Measurements from ENCODE around the gene LOC128125822.
A peak's percentile ranks its signal among the peaks of the same experiment; 100 is the strongest.

The LOC128125822 gene

DNA sequence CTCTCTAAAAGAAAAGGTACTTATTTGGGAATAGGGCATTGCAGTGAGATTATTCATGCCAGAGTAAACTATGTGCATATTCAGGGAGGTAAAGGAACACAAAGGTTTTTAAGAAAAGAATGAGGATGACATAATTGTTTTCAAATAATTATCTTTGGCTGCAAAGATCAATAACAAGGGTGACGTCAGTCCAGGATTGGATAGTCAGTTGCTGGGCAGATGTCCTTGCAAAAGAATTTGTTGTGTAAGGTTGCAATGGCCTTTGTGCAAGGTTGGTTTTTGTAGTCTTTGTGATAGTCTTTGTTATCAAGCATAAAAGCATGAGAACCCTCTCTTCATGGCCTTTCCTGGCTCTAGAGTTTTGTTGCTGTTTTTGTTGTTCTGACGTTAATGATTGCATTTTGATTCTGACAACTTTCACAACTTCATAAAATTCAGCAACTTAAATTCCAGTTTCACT lies 17.7 kb downstream of the LOC128125822 start:
- TF ChIP-seq, protein P1, sequence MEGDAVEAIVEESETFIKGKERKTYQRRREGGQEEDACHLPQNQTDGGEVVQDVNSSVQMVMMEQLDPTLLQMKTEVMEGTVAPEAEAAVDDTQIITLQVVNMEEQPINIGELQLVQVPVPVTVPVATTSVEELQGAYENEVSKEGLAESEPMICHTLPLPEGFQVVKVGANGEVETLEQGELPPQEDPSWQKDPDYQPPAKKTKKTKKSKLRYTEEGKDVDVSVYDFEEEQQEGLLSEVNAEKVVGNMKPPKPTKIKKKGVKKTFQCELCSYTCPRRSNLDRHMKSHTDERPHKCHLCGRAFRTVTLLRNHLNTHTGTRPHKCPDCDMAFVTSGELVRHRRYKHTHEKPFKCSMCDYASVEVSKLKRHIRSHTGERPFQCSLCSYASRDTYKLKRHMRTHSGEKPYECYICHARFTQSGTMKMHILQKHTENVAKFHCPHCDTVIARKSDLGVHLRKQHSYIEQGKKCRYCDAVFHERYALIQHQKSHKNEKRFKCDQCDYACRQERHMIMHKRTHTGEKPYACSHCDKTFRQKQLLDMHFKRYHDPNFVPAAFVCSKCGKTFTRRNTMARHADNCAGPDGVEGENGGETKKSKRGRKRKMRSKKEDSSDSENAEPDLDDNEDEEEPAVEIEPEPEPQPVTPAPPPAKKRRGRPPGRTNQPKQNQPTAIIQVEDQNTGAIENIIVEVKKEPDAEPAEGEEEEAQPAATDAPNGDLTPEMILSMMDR (IDR thresholded peaks at IDR 0.05), result no peak
- Histone ChIP-seq H3K4me1 (no peaks in the 10 kb centered on the region), H3K4me3 (no peak overlapping the region), H3K27me3 (no peaks in the 10 kb centered on the region), H3K9me3 (no peaks in the 10 kb centered on the region), H3K36me3 (no peaks in the 10 kb centered on the region), H3K27ac (no peak overlapping the region)
- DNase-seq, result no peak
- no peak for ATAC-seq
- intact Hi-C loops (cut with DNase I), result loop anchor here in 1 of 2 donors (10.0 kb wide), 1 partner anchor 175 kb away; no protein-coding TSS in a partner anchor

DNA sequence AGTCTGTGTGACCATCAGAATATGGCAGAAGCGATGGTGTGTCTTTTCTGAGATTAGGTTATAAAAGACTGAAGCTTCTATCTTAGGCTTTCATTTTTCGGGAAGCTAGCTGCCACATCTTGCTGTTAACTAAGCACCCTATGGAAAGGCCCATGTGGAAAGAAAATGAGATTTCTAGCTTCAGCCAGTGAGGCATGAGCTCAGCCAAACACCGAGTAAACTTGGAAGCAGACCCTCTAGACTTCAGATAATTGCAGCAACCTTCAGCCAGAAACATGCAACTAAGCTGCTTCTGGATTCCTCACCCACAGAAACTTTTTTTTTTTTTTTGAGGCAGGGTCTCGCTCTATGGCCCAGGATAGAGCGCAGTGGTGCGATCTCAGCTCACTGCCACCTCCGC lies 20.6 kb downstream of the LOC128125822 start:
- DNase-seq (no peak), ATAC-seq (no peak)
- H3K27ac ChIP-seq, result no peak overlapping the region
- no peaks in the 10 kb centered on the region for H3K9me3 ChIP-seq
- TF ChIP-seq, protein P1 (IDR thresholded peaks at IDR 0.05), result no peak
- H3K27me3 ChIP-seq, result no peaks in the 10 kb centered on the region
- intact Hi-C loops (cut with DNase I), result loop anchor here in 1 of 2 donors (10.0 kb wide), 1 partner anchor 172 kb away; no protein-coding TSS in a partner anchor
- peaks cover 0 to 3% of the 10 kb centered on the region in 2 donors for H3K4me1 ChIP-seq
- no peak overlapping the region for H3K4me3 ChIP-seq
- no peaks in the 10 kb centered on the region for H3K36me3 ChIP-seq

DNA sequence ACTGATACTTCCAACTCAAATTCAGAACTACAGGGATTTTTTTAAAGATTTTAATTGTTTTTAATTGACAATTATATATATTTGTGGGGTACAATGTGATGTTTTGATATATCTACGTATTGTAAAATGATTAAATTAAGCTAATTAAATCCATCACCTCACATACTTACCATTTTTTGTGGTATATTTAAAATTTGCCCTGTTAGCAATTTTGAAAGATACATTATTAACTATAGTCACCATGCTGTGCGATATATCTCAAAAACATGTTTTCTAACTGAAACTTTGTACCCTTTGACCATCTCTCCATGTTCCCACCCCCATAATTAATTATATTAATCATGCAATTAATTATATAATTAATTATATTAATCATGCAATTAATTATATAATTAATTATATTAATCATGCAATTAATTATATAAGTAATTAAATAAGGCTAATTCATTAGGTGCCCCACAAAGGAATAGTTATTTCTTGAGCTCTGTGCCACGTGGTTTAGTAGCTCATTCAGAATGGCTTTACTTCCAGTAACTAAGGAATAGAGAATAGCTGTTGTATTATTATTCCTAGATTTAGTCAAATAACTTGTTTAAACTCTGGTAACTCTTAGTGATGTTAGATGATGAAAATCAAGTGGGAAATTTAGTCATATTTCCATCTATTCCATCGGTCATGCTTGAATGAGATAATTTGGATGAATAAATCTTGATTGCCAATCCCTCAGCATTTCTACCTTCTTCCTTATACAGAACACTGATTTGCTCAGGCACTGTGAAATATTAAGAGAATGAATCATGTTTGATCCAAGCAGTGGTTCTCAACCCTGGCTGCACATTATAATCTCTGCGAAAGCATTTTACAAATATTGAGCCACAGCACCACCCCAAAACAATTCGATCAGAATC lies 25.1 kb downstream of the LOC128125822 start:
- H3K4me1 ChIP-seq, result peaks cover 0 to 15% of the 10 kb centered on the region in 2 donors
- H3K27ac ChIP-seq, result no peak overlapping the region
- DNase-seq, result no peak
- no peaks in the 10 kb centered on the region for H3K9me3 ChIP-seq
- intact Hi-C loops (cut with DNase I), result loop anchor here in 1 of 2 donors (10.0 kb wide), 1 partner anchor 167 kb away; no protein-coding TSS in a partner anchor
- no peaks in the 10 kb centered on the region for H3K36me3 ChIP-seq
- peak; percentile 62 for ATAC-seq
- TF ChIP-seq, protein P1 (IDR thresholded peaks at IDR 0.05), result no peak
- H3K27me3 ChIP-seq, result no peaks in the 10 kb centered on the region
- H3K4me3 ChIP-seq, result peak overlapping the region; percentile 31 to 38

DNA sequence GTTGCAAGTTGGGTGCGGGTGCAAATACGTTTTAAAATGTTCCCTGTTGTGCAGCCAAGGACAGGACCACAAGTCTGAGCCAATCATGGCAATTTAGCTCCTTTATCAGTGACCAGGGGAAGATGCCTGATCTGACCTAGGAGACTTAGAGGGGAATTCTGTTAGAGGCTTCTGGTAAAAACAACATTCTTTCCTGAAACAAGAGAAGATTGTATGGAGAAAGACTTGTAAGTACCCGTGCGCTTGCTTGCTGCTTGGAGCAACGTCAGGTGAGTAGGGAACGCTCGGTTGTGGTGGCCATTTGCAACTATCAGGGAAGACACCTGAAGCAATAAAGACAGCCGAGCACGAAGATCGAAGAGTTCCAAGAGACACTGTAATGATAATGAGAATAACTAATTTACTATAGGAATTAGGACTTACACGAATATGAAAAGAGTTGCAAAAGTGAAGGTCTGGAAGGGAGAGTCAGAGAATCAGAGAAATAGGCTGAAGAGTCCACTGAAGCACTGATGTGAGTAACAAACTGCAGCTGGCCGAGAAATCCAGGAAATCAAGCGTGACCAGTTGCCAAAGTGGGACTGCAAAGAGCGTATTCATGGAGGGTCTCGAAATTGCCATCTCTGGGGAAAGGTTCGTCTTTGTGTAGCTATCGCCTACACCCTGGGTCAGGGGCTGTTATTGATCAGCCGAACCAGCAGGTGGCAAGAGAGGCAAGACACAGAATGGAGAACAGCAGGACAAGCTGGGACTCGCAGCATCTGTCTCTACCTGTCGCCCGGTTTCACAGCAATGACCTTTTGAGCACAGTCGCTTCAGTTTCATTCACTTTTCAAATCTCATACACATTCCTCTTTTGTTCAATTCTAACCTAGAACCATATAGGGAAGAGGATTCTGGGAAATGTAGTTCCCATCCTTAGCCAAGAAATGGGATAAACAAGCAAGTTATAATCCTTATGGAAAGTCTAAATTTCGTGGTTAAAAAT lies 26.1 kb downstream of the LOC128125822 start:
- no peaks in the 10 kb centered on the region for H3K9me3 ChIP-seq
- ATAC-seq (peak; percentile 99), DNase-seq (peak in 3 of 4 donors; percentile 69 to 74 (median 74))
- intact Hi-C loops (cut with DNase I), result loop anchor here in 1 of 2 donors (10.0 kb wide), 1 partner anchor 166 kb away; no protein-coding TSS in a partner anchor
- no peaks in the 10 kb centered on the region for H3K27me3 ChIP-seq
- H3K4me3 ChIP-seq, result peak overlapping the region; percentile 31 to 38
- TF ChIP-seq, protein P1 (IDR thresholded peaks at IDR 0.05), result peak; percentile 76 to 79
- H3K36me3 ChIP-seq, result no peaks in the 10 kb centered on the region
- no peak overlapping the region for H3K27ac ChIP-seq
- peaks cover 0 to 15% of the 10 kb centered on the region in 2 donors for H3K4me1 ChIP-seq
